Hematopoietic multipotent progenitor cell treated with erythropoietin and hydrocortisone succinate and interleukin-3 and kit ligand, for 8 days (in vitro differentiated cells): Measurements from ENCODE around the gene HPCAL1.

ENCODE experiments used
- DNase-seq: peaks from one replicate; pipeline ENCODE4 v3.0.0-alpha.2; 2015

HPCAL1 gene

GRCh38 chr2:10471955-10472354, 169.3 kb downstream of the HPCAL1 start:
- no peak for DNase-seq

GRCh38 chr2:10473121-10473756, 170.5 kb downstream of the HPCAL1 start:
- no peak for DNase-seq

- DNase-seq, result no peak
Measured at GRCh38 chr2:10475221-10475722, 172.6 kb downstream of the HPCAL1 start.

GRCh38 chr2:10475811-10476660, 173.3 kb downstream of the HPCAL1 start:
- DNase-seq, result no peak

GRCh38 chr2:10476723-10477442, 174.2 kb downstream of the HPCAL1 start:
- no peak for DNase-seq
